Measurements from ENCODE around the gene FBN2. TPM values are rescaled to one million over a fixed set of nuclear protein-coding genes. Genes with fewer than 3 reads are reported as not detected.

Gene FBN2
- total RNA-seq, 1 experiment from 2014 or later, result 1.6 TPM

- CTCF ChIA-PET, result no interaction called here
- H3K4me1 ChIP-seq (ENCODE audit: insufficient read depth, low read length, poor library complexity, severe bottlenecking), result no peaks in the 10 kb centered on the region
- H3K27me3 ChIP-seq (replicated peaks; ENCODE audit: insufficient read depth, low read depth, low read length, poor library complexity), result no peaks in the 10 kb centered on the region
- POLR2A ChIA-PET (ENCODE audit: low non-redundant PET), result no interaction called here
- BruUV-seq (replicated peaks), result no TSS peak
- TF ChIP-seq CTCF (conservative IDR thresholded peaks at IDR 0.05; ENCODE audit: low read depth, low read length), result no peak
- no peak for TF ChIP-seq EZH2 (IDR thresholded peaks at IDR 0.05; ENCODE audit: borderline replicate concordance, low read depth, low read length, poor library complexity, severe bottlenecking)
- H3K27ac ChIP-seq (ENCODE audit: low read depth, low read length, poor library complexity, severe bottlenecking), result no peak overlapping the region
- H3K4me3 ChIP-seq (ENCODE audit: low read depth, low read length, poor library complexity, severe bottlenecking), result no peak overlapping the region
- no peaks in the 10 kb centered on the region for H3K36me3 ChIP-seq (ENCODE audit: insufficient read depth, low read length, poor library complexity, severe bottlenecking)
- H3K9me3 ChIP-seq (ENCODE audit: low read depth, low read length, poor library complexity, severe bottlenecking), result no peaks in the 10 kb centered on the region
- no peak for DNase-seq (ENCODE audit: low spot score)
- intact Hi-C loops (cut with micrococcal nuclease; ENCODE audit: unreplicated experiment), result no loop called here
These were observed 130.1 kb downstream of the FBN2 start for GRCh38 chr5:128407944-128408343.

- ChIA-PET CTCF (no interaction called here), POLR2A (ENCODE audit: low non-redundant PET) (no interaction called here)
- intact Hi-C loops (cut with micrococcal nuclease; ENCODE audit: unreplicated experiment), result no loop called here
- DNase-seq (ENCODE audit: low spot score), result no peak
- no TSS peak for BruUV-seq (replicated peaks)
- H3K4me3 ChIP-seq (ENCODE audit: low read depth, low read length, poor library complexity, severe bottlenecking), result no peak overlapping the region
- no peaks in the 10 kb centered on the region for H3K27me3 ChIP-seq (replicated peaks; ENCODE audit: insufficient read depth, low read depth, low read length, poor library complexity)
- no peak overlapping the region for H3K27ac ChIP-seq (ENCODE audit: low read depth, low read length, poor library complexity, severe bottlenecking)
- no peaks in the 10 kb centered on the region for H3K4me1 ChIP-seq (ENCODE audit: insufficient read depth, low read length, poor library complexity, severe bottlenecking)
- H3K9me3 ChIP-seq (ENCODE audit: low read depth, low read length, poor library complexity, severe bottlenecking), result no peaks in the 10 kb centered on the region
- no peak for TF ChIP-seq EZH2 (IDR thresholded peaks at IDR 0.05; ENCODE audit: borderline replicate concordance, low read depth, low read length, poor library complexity, severe bottlenecking)
- TF ChIP-seq CTCF (conservative IDR thresholded peaks at IDR 0.05; ENCODE audit: low read depth, low read length), result no peak
- no peaks in the 10 kb centered on the region for H3K36me3 ChIP-seq (ENCODE audit: insufficient read depth, low read length, poor library complexity, severe bottlenecking)
These were observed 131.2 kb downstream of the FBN2 start for GRCh38 chr5:128406803-128407202.

- BruUV-seq (replicated peaks), result no TSS peak
- Histone ChIP-seq H3K4me3 (ENCODE audit: low read depth, low read length, poor library complexity, severe bottlenecking) (no peak overlapping the region), H3K9me3 (ENCODE audit: low read depth, low read length, poor library complexity, severe bottlenecking) (no peaks in the 10 kb centered on the region), H3K4me1 (ENCODE audit: insufficient read depth, low read length, poor library complexity, severe bottlenecking) (no peaks in the 10 kb centered on the region), H3K36me3 (ENCODE audit: insufficient read depth, low read length, poor library complexity, severe bottlenecking) (no peaks in the 10 kb centered on the region), H3K27ac (ENCODE audit: low read depth, low read length, poor library complexity, severe bottlenecking) (no peak overlapping the region), H3K27me3 (replicated peaks; ENCODE audit: insufficient read depth, low read depth, low read length, poor library complexity) (no peaks in the 10 kb centered on the region)
- no peak for DNase-seq (ENCODE audit: low spot score)
- CTCF ChIA-PET, result no interaction called here
- intact Hi-C loops (cut with micrococcal nuclease; ENCODE audit: unreplicated experiment), result no loop called here
- POLR2A ChIA-PET (ENCODE audit: low non-redundant PET), result no interaction called here
- TF ChIP-seq CTCF (conservative IDR thresholded peaks at IDR 0.05; ENCODE audit: low read depth, low read length) (no peak), EZH2 (IDR thresholded peaks at IDR 0.05; ENCODE audit: borderline replicate concordance, low read depth, low read length, poor library complexity, severe bottlenecking) (no peak)
These were observed 132.9 kb downstream of the FBN2 start for GRCh38 chr5:128405159-128405558.

All from A673 (cell line).